ENCODE results near the gene VAMP5.
A peak's percentile ranks its signal among the peaks of the same experiment; 100 is the strongest.

The VAMP5 gene, protein sequence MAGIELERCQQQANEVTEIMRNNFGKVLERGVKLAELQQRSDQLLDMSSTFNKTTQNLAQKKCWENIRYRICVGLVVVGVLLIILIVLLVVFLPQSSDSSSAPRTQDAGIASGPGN

DNA sequence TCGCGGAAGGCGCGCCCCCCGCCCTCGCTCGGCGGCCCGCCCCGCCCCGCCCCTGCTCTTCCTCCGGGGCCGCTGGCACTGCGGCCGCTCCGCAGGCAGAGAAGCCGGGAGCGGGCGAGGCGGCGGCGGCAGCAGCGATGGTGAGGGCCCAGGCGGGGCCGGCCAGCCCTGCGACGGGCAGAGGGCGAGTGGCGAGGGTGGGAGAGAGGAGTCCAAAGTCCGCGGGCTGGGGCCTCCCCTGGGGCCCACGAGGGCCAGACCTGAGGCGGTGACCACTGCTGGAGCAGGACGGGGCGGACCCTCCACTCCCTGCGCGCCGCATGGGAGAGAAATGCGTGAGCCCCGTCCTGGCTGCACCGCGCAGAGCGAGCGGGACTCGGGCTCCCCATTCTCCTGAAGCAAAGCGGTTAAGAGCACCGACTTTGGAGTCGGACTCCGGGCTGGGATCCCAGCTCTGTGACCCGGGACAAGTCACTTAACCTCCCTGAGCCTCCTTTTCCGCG is at the start of gene VAMP5:
VAMP5 (plus strand) TSS at position 78 of the 503 bp plus-strand sequence; CDS start at position 138, 60 bp downstream.
- DNase-seq (ENCODE audit: low read depth): no peak
- no peak for TF ChIP-seq CTCF (IDR thresholded peaks at IDR 0.05; ENCODE audit: control insufficient read depth, insufficient read depth, low read depth, low read length, missing control alignments)
- H3K4me3 ChIP-seq (ENCODE audit: control insufficient read depth, low read depth, low read length): peak within 1 kb of the TSS; percentile 54

DNA sequence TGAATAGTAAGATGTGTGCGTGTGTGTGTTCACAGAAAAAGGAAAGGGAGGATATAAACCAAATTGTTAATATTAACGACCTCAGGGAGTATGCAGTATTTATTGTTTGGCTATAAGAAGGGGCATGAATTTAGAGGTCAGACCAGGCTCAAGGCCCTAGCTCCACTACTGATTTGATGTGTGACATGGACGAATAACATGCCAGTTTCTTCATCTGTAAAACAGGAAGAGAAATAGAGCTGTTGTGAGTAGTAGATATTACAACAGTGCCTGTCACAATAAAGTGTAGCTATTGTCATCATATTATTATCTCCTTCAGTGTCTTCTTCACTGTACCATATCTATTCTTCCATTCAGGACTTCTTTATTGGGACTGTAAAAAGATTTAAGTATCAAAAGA is 49.4 kb upstream of the VAMP5 start:
- H3K4me3 ChIP-seq (ENCODE audit: control insufficient read depth, low read depth, low read length): no peak overlapping the region
- no peak for TF ChIP-seq CTCF (IDR thresholded peaks at IDR 0.05; ENCODE audit: control insufficient read depth, insufficient read depth, low read depth, low read length, missing control alignments)
- no peak for DNase-seq (ENCODE audit: low read depth)

DNA sequence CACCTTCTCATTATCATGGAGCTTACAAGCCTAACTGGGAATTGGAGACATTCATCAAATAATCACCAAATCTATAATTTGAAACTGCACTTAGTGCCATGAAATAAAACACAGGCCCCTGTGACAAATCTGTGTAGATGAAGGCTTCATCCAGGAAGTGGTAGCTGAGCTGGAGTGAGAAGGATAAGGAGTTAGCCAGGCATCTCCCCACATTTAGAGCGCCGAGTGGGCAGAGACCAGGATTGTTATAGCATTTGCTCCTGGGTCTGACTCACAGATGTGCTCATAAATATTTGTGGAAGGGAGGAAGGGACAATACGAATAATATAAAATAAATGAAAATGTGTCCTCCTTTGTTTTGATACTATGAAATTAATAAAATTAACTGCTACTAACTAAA is 47.8 kb upstream of the VAMP5 start:
- H3K4me3 ChIP-seq (ENCODE audit: control insufficient read depth, low read depth, low read length): no peak overlapping the region
- TF ChIP-seq CTCF (IDR thresholded peaks at IDR 0.05; ENCODE audit: control insufficient read depth, insufficient read depth, low read depth, low read length, missing control alignments): no peak

DNA sequence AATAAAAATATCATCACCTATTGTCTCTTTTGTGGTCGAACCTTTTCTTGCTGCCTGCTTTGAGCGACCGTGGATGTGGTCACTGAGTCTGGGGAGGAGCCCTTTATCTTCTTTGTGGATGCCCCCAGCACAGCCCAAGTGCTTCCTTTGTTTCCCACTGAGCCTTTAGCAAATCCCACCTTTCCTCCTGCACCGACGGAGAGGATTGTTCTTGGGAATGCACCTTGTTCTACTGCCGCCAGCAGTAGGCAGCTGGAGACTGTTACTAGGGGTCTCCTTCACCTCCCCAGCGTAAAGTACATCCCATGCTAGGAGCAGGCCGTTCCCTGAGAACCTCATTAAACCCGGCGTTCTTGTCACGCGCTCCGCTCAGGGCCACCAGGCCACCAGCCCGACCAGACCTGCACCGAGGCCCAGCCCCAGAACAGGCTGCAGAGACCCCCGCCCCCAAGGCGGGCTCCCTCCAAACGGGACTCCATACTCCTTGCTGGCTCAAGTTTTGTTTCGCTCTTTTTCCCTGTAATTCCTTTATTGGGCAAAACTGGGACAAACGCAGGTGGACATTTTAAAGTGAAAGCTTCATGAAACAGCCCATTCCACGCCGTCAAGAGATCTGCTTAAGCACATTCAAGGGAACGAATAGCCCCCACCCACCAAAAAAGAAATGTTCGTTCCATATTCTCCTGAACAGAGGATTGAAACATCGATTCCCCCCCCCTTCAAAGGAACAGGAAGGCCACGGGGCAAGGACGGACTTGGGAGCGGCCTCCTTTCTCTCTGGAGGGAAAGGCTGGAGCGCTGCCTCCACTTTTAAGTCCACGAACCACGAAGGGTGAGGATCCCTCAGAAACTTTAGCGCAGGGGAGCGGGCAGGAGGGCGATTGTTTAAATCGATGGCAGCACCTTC is 46.4 kb upstream of the VAMP5 start:
- no peak for DNase-seq (ENCODE audit: low read depth)
- peak overlapping the region; percentile 82 for H3K4me3 ChIP-seq (ENCODE audit: control insufficient read depth, low read depth, low read length)
- TF ChIP-seq CTCF (IDR thresholded peaks at IDR 0.05; ENCODE audit: control insufficient read depth, insufficient read depth, low read depth, low read length, missing control alignments): no peak

More for the DNA sequence above, 47.8 kb upstream of the VAMP5 start:
- DNase-seq (ENCODE audit: low read depth): peak; percentile 67

GRCh38 chr2:85538507-85539360 is 45.5 kb upstream of the VAMP5 start, which contains the start of gene MAT2A:
Gene MAT2A (plus strand): TSS chr2:85539168. CDS start chr2:85539288, 120 bp downstream.
- peak within 1 kb of the TSS; percentile 92 for H3K4me3 ChIP-seq (ENCODE audit: control insufficient read depth, low read depth, low read length)
- peak; percentile 67 for DNase-seq (ENCODE audit: low read depth)
- peak; percentile 75 for TF ChIP-seq CTCF (IDR thresholded peaks at IDR 0.05; ENCODE audit: control insufficient read depth, insufficient read depth, low read depth, low read length, missing control alignments)

Measured in AG09309 (cell line).